Activated T-helper 9 cell treated with anti-CD3 and anti-CD28 coated beads, Interleukin-2, amount 50 U/mL, for 16 hours (primary cell): ENCODE results near the gene TPK1.
"Not testable (repeated sequence)": the region's sequence is repeated elsewhere in the genome, so short reads cannot be mapped to it uniquely, and the experiment has no call there.

Experiments
- DNase-seq: peaks from one replicate; pipeline ENCODE4 v3.0.0-alpha.2; 2020; ENCODE audit warnings: low read depth

TPK1 gene

DNA sequence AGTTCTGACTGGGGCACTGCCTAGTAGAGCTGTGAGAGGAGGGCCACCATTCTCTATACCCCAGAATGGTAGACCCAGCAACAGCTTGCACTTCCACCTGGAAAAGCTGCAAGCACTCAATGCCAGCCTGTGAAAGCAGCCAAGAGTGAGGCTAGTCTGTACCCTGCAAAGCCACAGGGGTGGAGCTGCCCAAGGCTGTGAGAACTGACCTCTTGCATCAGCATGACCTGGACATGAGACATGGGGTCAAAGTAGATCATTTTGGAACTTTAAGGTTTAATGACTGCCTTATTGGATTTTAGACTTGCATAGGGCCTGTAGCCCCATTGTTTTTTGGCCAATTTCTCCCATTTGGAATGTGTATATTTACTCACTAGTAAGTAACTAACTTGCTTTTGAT, 206.3 kb downstream of the TPK1 start:
- DNase-seq, result no peak

GRCh38 chr7:144629011-144629410, 206.8 kb downstream of the TPK1 start:
- DNase-seq, result no peak

GRCh38 chr7:144628176-144628575, 207.7 kb downstream of the TPK1 start:
- no peak for DNase-seq

DNA sequence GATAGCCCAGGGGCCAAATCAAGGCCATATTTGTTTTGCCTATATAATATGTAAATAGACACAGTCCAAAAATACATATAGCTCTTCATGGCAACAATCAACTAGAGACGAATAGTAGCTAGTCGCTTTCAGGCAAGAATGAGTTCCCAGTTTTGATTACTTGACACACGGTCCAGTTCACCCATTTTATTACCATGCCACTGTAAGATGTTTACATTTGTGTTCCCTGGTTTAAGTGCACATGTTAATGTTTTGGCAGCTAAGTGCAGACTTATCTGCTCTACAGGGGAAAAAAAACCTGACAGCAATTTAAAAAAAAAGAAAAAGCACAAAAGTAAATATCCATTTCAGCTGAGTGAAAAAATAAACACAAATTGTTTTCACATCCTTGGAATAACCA, 213.1 kb downstream of the TPK1 start:
- DNase-seq, result no peak

GRCh38 chr7:144606261-144606660, 229.6 kb downstream of the TPK1 start:
- no peak for DNase-seq

- no peak for DNase-seq
Observed at GRCh38 chr7:144596953-144597352, 238.9 kb downstream of the TPK1 start.

- no peak for DNase-seq
Observed at GRCh38 chr7:144594580-144594979, 241.3 kb downstream of the TPK1 start.

DNA sequence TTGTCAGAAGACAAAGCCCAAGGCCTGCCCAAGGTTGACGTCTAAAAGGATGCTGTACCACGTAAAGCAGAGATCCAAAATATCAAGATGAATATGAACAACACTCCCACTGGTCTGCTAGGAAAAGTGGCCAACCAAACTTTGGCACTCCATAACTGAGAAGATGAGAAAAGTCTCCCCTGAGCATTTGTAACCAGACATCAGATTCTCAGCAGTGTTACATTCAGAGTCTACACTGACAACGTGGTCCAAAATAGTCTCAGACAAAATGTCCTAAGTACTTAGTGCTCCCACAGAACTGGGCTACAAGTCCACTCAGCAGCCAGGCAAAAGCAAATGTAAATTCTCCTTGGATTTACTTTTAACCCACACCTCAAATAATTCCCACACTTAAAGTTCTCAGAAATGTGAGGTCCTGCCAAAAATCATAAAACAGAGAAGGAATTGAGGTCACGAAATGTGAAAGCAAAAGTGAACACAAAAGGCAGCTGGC, 247.2 kb downstream of the TPK1 start:
- DNase-seq, result no peak

DNA sequence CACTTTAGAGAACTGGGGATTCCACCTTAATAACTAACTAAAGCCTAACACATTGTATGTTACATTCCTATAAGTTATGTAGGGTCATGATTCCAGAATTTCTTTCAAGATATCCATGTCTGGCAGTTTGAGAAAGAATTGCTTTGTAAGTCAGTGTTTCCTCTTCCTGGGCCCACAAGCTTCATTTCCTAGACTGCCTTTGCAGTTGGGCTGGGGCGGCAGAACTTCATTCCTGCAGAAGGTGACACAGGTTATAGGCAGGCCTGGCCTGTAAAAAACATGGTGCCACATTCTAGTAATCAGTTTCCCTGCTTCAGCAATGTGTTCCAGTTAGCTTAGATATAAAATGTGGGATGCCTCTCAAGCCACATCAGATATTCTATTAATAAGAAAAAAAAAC, 248.2 kb downstream of the TPK1 start:
- no peak for DNase-seq

DNA sequence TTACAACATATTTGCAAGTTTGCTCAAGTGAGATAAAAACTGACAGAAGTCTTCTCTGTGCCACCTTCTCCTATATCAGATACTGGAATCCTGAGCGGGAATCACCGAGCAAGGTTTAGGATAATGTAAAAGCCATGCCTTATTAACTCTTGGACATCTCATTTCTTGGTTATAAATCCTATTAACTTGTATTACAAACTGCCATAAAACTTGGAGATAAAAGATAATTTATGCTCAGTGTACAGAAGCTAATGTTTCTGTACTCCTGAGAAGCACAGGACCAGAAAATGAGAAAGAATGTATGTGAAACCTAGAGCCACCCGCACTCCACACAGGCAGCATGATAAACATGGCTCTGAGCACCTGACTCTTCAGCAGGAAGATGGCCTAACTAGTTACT, 251.1 kb downstream of the TPK1 start:
- no peak for DNase-seq

DNA sequence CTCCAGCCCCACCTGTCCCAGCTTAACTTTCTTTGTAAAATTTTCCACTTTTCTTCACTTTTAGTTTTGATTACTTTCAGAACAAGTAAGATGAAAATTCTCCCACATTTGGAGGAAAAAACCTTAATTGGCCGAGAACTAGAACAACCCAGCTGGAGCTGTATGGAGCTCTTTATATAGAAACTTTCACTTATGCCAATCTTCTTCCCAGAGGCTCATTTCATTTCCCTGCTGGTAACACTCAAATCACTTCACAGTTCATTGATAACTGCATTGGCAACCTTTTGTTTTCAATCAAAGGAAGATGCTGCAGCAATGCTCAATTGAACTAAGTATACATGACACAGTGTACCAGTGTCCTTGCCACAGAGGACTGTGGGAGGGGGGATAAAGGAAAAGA, 256.2 kb downstream of the TPK1 start:
- no peak for DNase-seq

- no peak for DNase-seq
Observed at GRCh38 chr7:144575456-144575855, 260.4 kb downstream of the TPK1 start.

- DNase-seq, result not testable (repeated sequence)
Observed at GRCh38 chr7:144574753-144575152, 261.1 kb downstream of the TPK1 start.

DNA sequence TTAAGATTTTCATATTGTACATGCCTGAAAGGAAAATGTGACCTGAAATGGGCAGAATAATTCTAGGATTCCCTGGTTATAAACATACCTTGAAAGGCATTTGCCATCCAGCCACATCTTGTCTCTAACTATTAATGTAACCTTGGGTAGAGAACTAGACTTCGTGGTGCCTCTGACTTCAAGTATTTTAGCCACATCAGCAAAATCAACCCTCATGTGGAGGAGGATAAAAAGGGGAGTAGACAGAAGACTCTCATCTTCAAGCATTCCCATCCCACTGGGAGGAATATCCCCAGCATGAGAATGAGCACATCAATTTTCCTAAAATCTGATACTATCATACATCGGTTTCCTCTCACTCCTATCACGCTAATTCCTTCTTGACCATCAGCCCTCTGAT, 267.6 kb downstream of the TPK1 start:
- no peak for DNase-seq

- no peak for DNase-seq
Observed at GRCh38 chr7:144565586-144565985, 270.3 kb downstream of the TPK1 start.

GRCh38 chr7:144549861-144550260, 286.0 kb downstream of the TPK1 start:
- no peak for DNase-seq

DNA sequence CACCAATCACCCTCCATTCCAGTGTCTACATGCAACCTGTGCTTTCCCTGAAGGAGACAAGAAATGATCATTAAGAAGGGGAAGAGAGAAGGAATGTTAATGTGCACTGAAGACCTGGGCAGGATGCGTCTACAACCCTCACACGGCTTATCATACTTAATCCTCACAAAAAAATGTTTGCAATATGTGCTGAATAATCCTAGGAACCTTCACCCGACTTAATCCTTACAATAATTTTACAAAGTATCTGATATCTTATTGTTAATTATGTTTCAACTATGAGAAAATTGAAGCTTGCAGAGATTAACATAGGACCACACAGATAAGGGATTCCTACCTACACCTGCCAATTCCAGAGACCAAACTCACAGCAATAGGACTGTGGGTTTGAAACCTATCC, 287.3 kb downstream of the TPK1 start:
- DNase-seq, result no peak

DNA sequence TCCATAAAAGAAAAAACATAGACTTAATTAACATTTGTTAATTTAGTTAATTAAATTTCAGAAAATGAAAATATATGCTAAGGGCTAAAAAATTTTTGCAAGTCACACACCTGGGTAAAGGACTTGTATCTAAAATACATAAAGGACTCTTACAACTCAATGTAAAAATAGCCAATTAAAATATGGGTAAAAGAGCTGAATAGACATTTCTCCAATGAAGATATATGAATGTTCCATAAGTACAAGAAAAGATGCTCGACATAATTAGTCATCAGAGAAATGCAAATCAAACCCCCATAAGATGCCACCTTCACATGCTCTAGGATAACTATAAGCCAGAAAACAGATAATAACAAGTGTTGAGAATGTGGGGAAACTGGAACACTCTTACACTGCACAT, 288.0 kb downstream of the TPK1 start:
- DNase-seq, result no peak

DNA sequence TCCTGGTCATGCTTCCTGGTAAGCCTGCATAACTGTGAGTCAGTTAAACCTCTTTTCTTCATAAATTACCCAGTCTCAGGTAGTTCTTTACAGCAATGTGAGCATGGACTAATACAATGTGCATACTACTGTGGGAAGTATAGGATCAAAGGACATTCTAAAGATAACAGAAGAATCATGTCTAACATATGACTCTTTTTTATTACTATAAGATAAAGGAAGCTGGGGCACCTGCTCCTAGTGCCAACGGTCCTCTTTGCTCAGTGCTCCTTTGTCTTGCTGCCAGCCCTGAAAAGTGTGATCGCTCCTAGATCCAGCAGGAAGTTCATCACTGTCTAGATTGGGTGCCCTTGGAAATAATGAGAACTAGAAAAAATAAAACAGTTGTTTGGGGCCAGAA, 289.1 kb downstream of the TPK1 start:
- DNase-seq, result no peak

GRCh38 chr7:144545330-144545729, 290.5 kb downstream of the TPK1 start:
- DNase-seq, result no peak

- DNase-seq, result no peak
Observed at GRCh38 chr7:144534655-144535395, 301.0 kb downstream of the TPK1 start.

DNA sequence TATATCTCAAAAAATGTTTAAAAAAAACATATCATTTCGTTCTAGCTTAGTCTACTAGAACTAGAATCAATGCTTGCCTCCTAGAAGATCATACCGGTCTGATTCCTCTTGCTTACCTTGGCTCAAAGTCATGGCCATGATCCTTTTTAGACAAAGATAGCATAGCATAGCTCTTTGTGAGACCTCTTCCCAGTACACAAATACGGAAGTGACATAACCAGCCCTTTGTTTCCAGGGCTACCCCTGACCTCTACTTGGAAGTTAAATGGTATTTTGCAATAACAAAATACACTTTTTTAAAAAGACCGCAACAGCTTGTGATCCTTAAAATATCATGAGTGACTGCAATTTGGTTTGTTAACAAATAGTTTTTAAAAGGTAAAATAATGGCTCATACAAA, 301.7 kb downstream of the TPK1 start:
- no peak for DNase-seq

DNA sequence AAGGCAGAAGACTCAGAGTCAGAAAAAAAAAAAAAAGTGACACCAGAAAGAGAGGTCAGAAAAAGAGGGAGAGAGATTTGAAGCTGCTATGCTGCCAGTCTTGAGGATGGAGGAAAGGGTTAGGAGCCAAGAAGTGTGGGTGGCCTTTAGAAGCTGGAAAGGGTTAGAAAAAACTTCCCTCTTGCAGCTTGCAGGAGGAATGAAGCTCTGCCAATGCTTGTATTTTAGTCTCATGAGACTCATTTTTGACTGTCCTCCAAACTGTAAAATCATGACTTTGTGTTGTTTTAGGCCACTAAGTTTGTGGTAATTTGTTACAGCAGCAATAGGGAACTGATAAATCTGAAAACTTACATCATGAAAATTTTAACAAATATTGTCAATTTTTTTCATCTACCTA, 304.7 kb downstream of the TPK1 start:
- DNase-seq, result no peak

DNA sequence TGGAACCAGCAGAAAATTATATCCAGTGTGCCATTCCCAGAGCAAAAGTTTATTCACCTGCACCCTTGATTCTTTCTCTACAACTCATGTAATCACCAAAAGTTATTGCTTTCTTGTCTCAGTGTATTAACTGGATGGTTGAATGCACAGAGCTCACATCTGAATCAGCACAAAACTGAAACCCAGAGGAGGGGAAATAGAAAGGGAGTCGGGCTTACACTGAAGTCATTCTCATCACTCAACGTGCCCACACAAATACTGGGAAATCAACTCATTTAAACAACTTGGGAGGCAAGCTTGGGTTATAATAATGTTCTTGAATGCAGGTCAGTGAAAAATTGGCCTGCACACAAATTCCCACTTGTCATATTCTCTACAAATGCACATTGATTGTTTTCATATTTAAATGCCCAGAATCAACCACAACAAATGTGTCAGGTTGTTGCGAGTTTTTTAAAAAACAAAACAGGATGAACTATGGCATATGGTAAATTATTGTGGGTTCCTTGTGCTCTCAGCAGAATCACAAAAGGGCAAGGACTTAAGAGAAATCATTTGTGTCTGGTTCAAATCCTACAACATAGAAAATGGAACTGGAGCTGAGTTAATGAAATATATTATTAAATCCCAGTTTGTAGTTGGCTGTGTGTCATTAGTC, 306.5 kb downstream of the TPK1 start:
- DNase-seq, result no peak
